OCI-LY7 (cell line): ENCODE data around the gene GLRA3. TPM values are rescaled to one million over a fixed set of nuclear protein-coding genes. Genes with fewer than 3 reads are reported as not detected.

Source experiments
- BruUV-seq: library from RNA; stranded (reverse); fragments of 400-500 nt; replicated peaks from 2 replicates; lab custom pipeline; 2021; lab: Mats Ljungman, UMichigan
- CTCF ChIA-PET: fragments of 300-600 bp; sonication (Branson Sonifier 250); formaldehyde crosslinking; loops from one replicate; lab custom pipeline; 2022; ENCODE audit warnings: antibody characterized with exemption; ENCODE audit not compliant: unreplicated experiment; lab: Charles Lee
- POLR2A ChIA-PET: fragments of 300-600 bp; sonication (Branson Sonifier 250); formaldehyde crosslinking; loops from one replicate; lab custom pipeline; 2022; ENCODE audit warnings: antibody characterized with exemption; lab: Charles Lee
- DNase-seq: peaks from one replicate; pipeline ENCODE4 v3.0.0-alpha.2; 2015; ENCODE audit warnings: low spot score
- H2AFZ ChIP-seq: fragments of 200-600 bp; sonication (generic), shearing (Covaris generic); 2 replicates; pipeline ENCODE4 v1.6.1; 2014; ENCODE audit warnings: mild to moderate bottlenecking, antibody characterized with exemption, low read length, moderate library complexity
- H3K27ac ChIP-seq: fragments of 200-600 bp; sonication (generic); 2 replicates; pipeline ENCODE4 v1.5.1; 2014; ENCODE audit warnings: mixed run types, low read depth, mild to moderate bottlenecking, moderate library complexity, low read length, inconsistent platforms; ENCODE audit not compliant: poor library complexity, severe bottlenecking
- H3K36me3 ChIP-seq: fragments of 200-600 bp; sonication (generic); 2 replicates; pipeline ENCODE4 v1.6.1; 2014; ENCODE audit warnings: mild to moderate bottlenecking, antibody characterized with exemption, low read length, moderate library complexity, mixed read lengths; ENCODE audit not compliant: insufficient read depth
- H3K4me1 ChIP-seq: fragments of 200-600 bp; sonication (generic); 2 replicates; pipeline ENCODE4 v1.5.1; 2014; ENCODE audit warnings: mild to moderate bottlenecking, low read length; ENCODE audit not compliant: insufficient read depth, poor library complexity, severe bottlenecking
- H3K4me2 ChIP-seq: fragments of 200-600 bp; sonication (generic); 2 replicates; pipeline ENCODE4 v1.6.1; 2014; ENCODE audit warnings: mild to moderate bottlenecking, low read length
- H3K4me3 ChIP-seq: fragments of 200-600 bp; sonication (generic); 2 replicates; pipeline ENCODE4 v1.5.1; 2014; ENCODE audit warnings: mild to moderate bottlenecking, low read depth, low read length; ENCODE audit not compliant: poor library complexity, severe bottlenecking
- H3K79me2 ChIP-seq: fragments of 200-600 bp; sonication (generic); 2 replicates; pipeline ENCODE4 v1.6.1; 2016; ENCODE audit warnings: low read depth, mild to moderate bottlenecking, low read length, moderate library complexity, mixed read lengths; ENCODE audit not compliant: insufficient read depth
- H3K9me2 ChIP-seq: fragments of 200-600 bp; sonication (generic); 2 replicates; pipeline ENCODE4 v1.6.1; 2016; ENCODE audit warnings: mild to moderate bottlenecking, low read length, mixed read lengths; ENCODE audit not compliant: insufficient read depth
- H3K9me3 ChIP-seq: fragments of 200-600 bp; sonication (generic); 2 replicates; pipeline ENCODE4 v1.6.1; 2014; ENCODE audit warnings: mild to moderate bottlenecking, mixed run types, low read length, mixed read lengths
- H4K20me1 ChIP-seq: fragments of 200-600 bp; sonication (generic); 2 replicates; pipeline ENCODE4 v1.6.1; 2014; ENCODE audit warnings: mild to moderate bottlenecking, antibody characterized with exemption, low read length, moderate library complexity, mixed read lengths; ENCODE audit not compliant: insufficient read depth
- CTCF ChIP-seq: fragments of 200-600 bp; sonication (generic); conservative IDR thresholded peaks from 2 replicates; pipeline ENCODE4 v1.5.1; 2014; ENCODE audit warnings: mild to moderate bottlenecking, antibody characterized with exemption, low read length, moderate library complexity, mixed read lengths
- EZH2phosphoT487 ChIP-seq: fragments of 200-600 bp; sonication (generic); IDR thresholded peaks from 2 replicates; pipeline ENCODE4 v1.6.1; 2018; ENCODE audit warnings: low read depth, borderline replicate concordance, mild to moderate bottlenecking, mixed run types, antibody characterized with exemption, low read length, moderate library complexity, mixed read lengths
- intact Hi-C: fragments of 100-400 bp; cut with micrococcal nuclease; formaldehyde crosslinking; loops from one replicate; pipeline ENCODE4 v1.10.0; 2022; ENCODE audit not compliant: unreplicated experiment
- total RNA-seq, 2 experiments: library from RNA; depleted of rRNA in 1 of 2; stranded (reverse); fragments of >200 nt in 1 of 2; shearing (Covaris generic) in 1 of 2; gene quantifications; 2 replicates each; pipeline ENCODE4 v1.2.3, GENCODE V29; 2014 to 2022

The GLRA3 gene
- total RNA-seq, 2 experiments from 2014 or later, result 0.92 to 1.6 TPM

GRCh38 chr4:174681723-174682300 is 147.2 kb downstream of the GLRA3 start:
- POLR2A ChIA-PET, result interaction anchor here (0.8 kb wide), 1 partner anchor 60 kb away, joined by 4 read pairs; no protein-coding TSS in a partner anchor
- H3K4me2 ChIP-seq, result no peak overlapping the region

GRCh38 chr4:174674305-174674840 is 154.7 kb downstream of the GLRA3 start:
- CTCF ChIA-PET, result no interaction called here
- H2AFZ ChIP-seq, result no peak overlapping the region
- H3K79me2 ChIP-seq, result no peaks in the 10 kb centered on the region
- no peak overlapping the region for H3K4me3 ChIP-seq
- H3K27ac ChIP-seq, result no peak overlapping the region
- H3K9me2 ChIP-seq, result no peaks in the 10 kb centered on the region
- no peaks in the 10 kb centered on the region for H3K9me3 ChIP-seq
- DNase-seq, result no peak
- POLR2A ChIA-PET, result no interaction called here
- H3K36me3 ChIP-seq, result no peaks in the 10 kb centered on the region
- TF ChIP-seq EZH2phosphoT487 (no peak), CTCF (no peak)
- intact Hi-C loops, result no loop called here
- no peaks in the 10 kb centered on the region for H4K20me1 ChIP-seq
- H3K4me2 ChIP-seq, result no peak overlapping the region
- no TSS peak for BruUV-seq
- H3K4me1 ChIP-seq, result no peaks in the 10 kb centered on the region

More at GRCh38 chr4:174681723-174682300, 147.2 kb downstream of the GLRA3 start:
- DNase-seq, result no peak
- no peaks in the 10 kb centered on the region for H3K9me2 ChIP-seq
- H3K79me2 ChIP-seq, result no peaks in the 10 kb centered on the region
- H2AFZ ChIP-seq, result no peak overlapping the region
- H3K9me3 ChIP-seq, result no peaks in the 10 kb centered on the region
- no TSS peak for BruUV-seq
- no peaks in the 10 kb centered on the region for H3K4me1 ChIP-seq
- CTCF ChIA-PET, result no interaction called here
- no peak overlapping the region for H3K27ac ChIP-seq
- no peaks in the 10 kb centered on the region for H3K36me3 ChIP-seq
- intact Hi-C loops, result no loop called here
- TF ChIP-seq CTCF (no peak), EZH2phosphoT487 (no peak)
- H3K4me3 ChIP-seq, result no peak overlapping the region
- H4K20me1 ChIP-seq, result no peaks in the 10 kb centered on the region

- no peaks in the 10 kb centered on the region for H4K20me1 ChIP-seq
- H3K4me2 ChIP-seq, result no peak overlapping the region
- no peaks in the 10 kb centered on the region for H3K9me2 ChIP-seq
- H3K36me3 ChIP-seq, result no peaks in the 10 kb centered on the region
- POLR2A ChIA-PET, result no interaction called here
- intact Hi-C loops, result no loop called here
- TF ChIP-seq EZH2phosphoT487, result no peak
- TF ChIP-seq CTCF, result no peak
- CTCF ChIA-PET, result no interaction called here
- BruUV-seq, result no TSS peak
- no peak overlapping the region for H3K27ac ChIP-seq
- no peak overlapping the region for H2AFZ ChIP-seq
- no peaks in the 10 kb centered on the region for H3K79me2 ChIP-seq
- H3K4me1 ChIP-seq, result no peaks in the 10 kb centered on the region
- no peak for DNase-seq
- no peaks in the 10 kb centered on the region for H3K9me3 ChIP-seq
- H3K4me3 ChIP-seq, result no peak overlapping the region
These were observed 155.2 kb downstream of the GLRA3 start for GRCh38 chr4:174673865-174674264.
